ENCODE results near the gene VPS13C.
A peak's percentile ranks its signal among the peaks of the same experiment; 100 is the strongest.

Gene VPS13C

GRCh38 chr15:62063825-62064635 lies 3.8 kb upstream of the VPS13C start:
- DNase-seq (ENCODE audit: low read depth): no peak
- no peak for TF ChIP-seq CTCF (conservative IDR thresholded peaks at IDR 0.05; ENCODE audit: low read depth, low read length)
- H3K4me3 ChIP-seq (ENCODE audit: low read depth, low read length): no peak overlapping the region

- no peak for DNase-seq (ENCODE audit: low read depth)
- H3K4me3 ChIP-seq (ENCODE audit: low read depth, low read length): peak overlapping the region; percentile 94
- TF ChIP-seq CTCF (conservative IDR thresholded peaks at IDR 0.05; ENCODE audit: low read depth, low read length): no peak
Measured at GRCh38 chr15:62060896-62061280, 641 bp upstream of the VPS13C start.

- peak; percentile 57 for DNase-seq (ENCODE audit: low read depth)
- TF ChIP-seq CTCF (conservative IDR thresholded peaks at IDR 0.05; ENCODE audit: low read depth, low read length): no peak
- peak overlapping the region; percentile 94 for H3K4me3 ChIP-seq (ENCODE audit: low read depth, low read length)
Measured at GRCh38 chr15:62059816-62060112, 483 bp downstream of the VPS13C start.

GRCh38 chr15:62059108-62059815 lies 985 bp downstream of the VPS13C start:
- DNase-seq (ENCODE audit: low read depth): no peak
- TF ChIP-seq CTCF (conservative IDR thresholded peaks at IDR 0.05; ENCODE audit: low read depth, low read length): peak; percentile 48
- H3K4me3 ChIP-seq (ENCODE audit: low read depth, low read length): peak overlapping the region; percentile 94

- TF ChIP-seq CTCF (conservative IDR thresholded peaks at IDR 0.05; ENCODE audit: low read depth, low read length): no peak
- H3K4me3 ChIP-seq (ENCODE audit: low read depth, low read length): no peak overlapping the region
- DNase-seq (ENCODE audit: low read depth): no peak
Measured at GRCh38 chr15:62058327-62059028, 1.8 kb downstream of the VPS13C start.

GRCh38 chr15:62057341-62057980 lies 2.8 kb downstream of the VPS13C start:
- no peak overlapping the region for H3K4me3 ChIP-seq (ENCODE audit: low read depth, low read length)
- DNase-seq (ENCODE audit: low read depth): no peak
- TF ChIP-seq CTCF (conservative IDR thresholded peaks at IDR 0.05; ENCODE audit: low read depth, low read length): no peak

Data from choroid plexus epithelial cell (primary cell).